Coronary artery (tissue), 2 donors: Measurements from ENCODE around the gene PTPRE.

Source experiments
- DNase-seq: peaks from one replicate; pipeline ENCODE4 v3.0.0-alpha.2; 2017; ENCODE audit warnings: low spot score
- H3K27ac ChIP-seq, 2 donors: fragments of 200-600 bp; sonication (generic); one replicate each; pipeline ENCODE4 v1.5.1; 2016 to 2019
- H3K4me3 ChIP-seq: fragments of 200-600 bp; sonication (generic); 2 replicates; pipeline ENCODE4 v1.5.1; 2016; ENCODE audit warnings: mild to moderate bottlenecking, moderate library complexity
- CTCF ChIP-seq: fragments of 200-600 bp; sonication (generic); IDR thresholded peaks from one replicate; pipeline ENCODE4 v1.5.1; 2019; ENCODE audit warnings: antibody characterized with exemption

The PTPRE gene

GRCh38 chr10:127963136-127963535 is 56.2 kb downstream of the PTPRE start:
- DNase-seq, result no peak
- H3K4me3 ChIP-seq, result no peak overlapping the region
- no peak for TF ChIP-seq CTCF
- H3K27ac ChIP-seq, result no peak overlapping the region

GRCh38 chr10:127964621-127965020 is 57.7 kb downstream of the PTPRE start:
- Histone ChIP-seq H3K27ac (no peak overlapping the region), H3K4me3 (no peak overlapping the region)
- no peak for DNase-seq
- TF ChIP-seq CTCF, result no peak

GRCh38 chr10:127966875-127967274 is 60.0 kb downstream of the PTPRE start:
- TF ChIP-seq CTCF, result no peak
- Histone ChIP-seq H3K4me3 (no peak overlapping the region), H3K27ac (no peak overlapping the region)
- DNase-seq, result no peak

GRCh38 chr10:127968027-127968441 is 61.1 kb downstream of the PTPRE start:
- no peak for TF ChIP-seq CTCF

GRCh38 chr10:127968659-127969058 is 61.8 kb downstream of the PTPRE start:
- H3K27ac ChIP-seq, result peak overlapping the region in 1 of 2 donors; percentile 7
- no peak for TF ChIP-seq CTCF
- DNase-seq, result no peak
- no peak overlapping the region for H3K4me3 ChIP-seq

More at GRCh38 chr10:127968027-127968441, 61.1 kb downstream of the PTPRE start:
- Histone ChIP-seq H3K4me3 (no peak overlapping the region), H3K27ac (peak overlapping the region in 1 of 2 donors; percentile 11)
- DNase-seq, result no peak

GRCh38 chr10:127971101-127971946 is 64.4 kb downstream of the PTPRE start:
- TF ChIP-seq CTCF, result no peak
- Histone ChIP-seq H3K4me3 (no peak overlapping the region), H3K27ac (no peak overlapping the region)
- DNase-seq, result peak; percentile 60
